CD4-positive, alpha-beta T cell treated with Interferon alpha-2 for 1 hour (primary cell): Measurements from ENCODE around the gene MYRFL.

Experiments used
- DNase-seq, 2 donors: peaks; one replicate each; pipeline ENCODE4 v3.0.0-alpha.2; 2020 to 2022

MYRFL gene

GRCh38 chr12:69935651-69936100, 110.6 kb downstream of the MYRFL start:
- DNase-seq = no peak

DNA sequence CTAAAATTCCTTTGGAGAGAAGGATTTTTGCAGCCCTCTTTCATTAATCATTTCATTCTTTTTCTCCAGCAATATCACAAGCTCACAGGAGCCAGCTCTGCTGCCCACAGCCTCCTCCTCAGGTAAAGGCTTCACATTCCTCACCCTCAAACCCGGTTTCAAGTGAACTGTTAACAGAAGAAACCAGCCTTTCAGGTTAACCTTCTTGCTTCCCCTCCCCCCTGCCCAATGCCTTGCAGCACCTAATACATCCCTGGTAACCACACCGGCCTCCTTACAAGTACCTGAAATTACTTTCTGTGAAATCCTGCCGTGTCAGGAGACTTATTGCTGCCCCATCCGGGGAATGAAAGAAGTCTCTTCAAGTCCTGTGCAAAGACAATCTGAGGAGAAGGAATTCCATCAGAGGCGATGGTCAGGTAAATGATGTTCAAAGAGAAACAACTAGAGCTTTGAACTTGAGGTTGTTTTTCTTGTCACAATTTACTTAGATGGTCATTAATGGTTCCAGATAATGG, 111.2 kb downstream of the MYRFL start:
- DNase-seq = no peak

DNA sequence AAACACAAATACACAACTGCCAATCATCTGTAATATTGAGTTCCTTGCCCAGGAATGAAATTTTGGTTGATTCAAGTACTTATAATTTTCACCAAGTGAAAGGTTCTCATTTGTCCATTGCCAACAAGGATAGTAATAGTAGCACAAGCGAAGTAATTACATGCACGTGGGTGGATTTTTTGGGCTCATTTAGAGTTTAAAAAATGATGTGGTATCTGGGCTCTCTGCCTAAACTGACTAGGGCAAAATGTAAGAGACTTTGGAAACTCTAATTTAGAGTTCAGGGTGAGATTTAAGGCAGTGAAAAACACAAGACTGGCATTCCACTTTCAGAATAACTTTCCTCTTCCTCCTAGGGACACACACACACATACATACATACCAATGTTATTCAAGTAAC, 111.7 kb downstream of the MYRFL start:
- DNase-seq = no peak

DNA sequence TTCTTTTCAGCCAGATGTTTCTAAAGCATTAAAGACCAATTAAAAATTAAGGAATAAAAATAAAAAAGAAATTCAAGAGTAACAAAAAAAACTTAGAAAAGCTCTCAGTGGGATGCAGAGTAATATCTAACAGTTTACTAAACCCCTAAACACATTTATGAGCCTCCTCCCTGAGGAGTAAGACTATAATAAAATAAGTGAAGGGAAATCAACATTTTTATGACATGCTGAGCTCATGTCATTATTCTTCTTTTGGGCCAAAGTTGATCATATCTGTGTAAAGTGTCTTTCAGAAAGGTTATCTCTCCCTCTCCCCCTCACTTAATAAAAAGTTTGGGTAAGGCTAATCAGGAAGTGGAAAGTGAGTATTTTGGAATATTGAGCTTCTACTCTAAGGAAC, 122.1 kb downstream of the MYRFL start:
- no peak for DNase-seq

DNA sequence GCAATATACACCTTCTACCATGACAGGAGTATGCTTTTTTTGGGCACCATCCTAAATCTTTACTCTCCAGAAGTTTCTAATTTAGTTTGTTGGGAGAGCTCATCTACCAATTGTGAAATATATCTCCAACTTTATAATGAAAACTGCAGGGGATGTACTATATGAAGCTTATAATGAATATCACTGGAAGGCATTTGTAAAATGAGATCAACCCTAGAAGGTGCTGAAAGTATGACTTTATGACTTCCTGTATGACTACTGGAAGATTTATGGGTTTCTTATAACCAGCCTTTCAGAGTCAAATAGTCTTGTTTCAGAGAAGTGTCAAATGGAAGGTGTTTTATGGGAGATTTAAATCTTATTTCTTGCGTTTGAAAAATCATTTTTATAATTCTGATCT, 122.9 kb downstream of the MYRFL start:
- no peak for DNase-seq

DNA sequence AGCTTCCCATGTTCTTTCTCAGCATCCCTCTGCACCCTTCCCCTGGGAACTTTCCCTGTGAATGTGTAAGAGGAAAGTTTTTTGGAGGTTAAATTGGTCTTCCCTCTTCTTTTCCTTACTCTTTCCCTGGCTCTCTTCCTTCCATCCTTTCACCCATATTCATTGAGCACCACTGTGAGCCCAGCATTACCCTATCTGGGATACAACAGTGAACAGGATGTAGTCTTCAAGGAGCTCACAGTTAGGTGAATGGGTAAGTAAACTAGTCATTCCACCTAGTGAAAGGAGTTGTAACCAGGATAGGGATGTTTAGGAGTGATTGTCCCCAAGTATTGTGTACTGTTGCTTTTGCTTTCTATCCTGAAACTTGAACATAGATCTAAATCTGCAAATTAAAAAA, 123.8 kb downstream of the MYRFL start:
- DNase-seq = no peak

- no peak for DNase-seq
Measured at GRCh38 chr12:69949311-69950002, 124.4 kb downstream of the MYRFL start.

DNA sequence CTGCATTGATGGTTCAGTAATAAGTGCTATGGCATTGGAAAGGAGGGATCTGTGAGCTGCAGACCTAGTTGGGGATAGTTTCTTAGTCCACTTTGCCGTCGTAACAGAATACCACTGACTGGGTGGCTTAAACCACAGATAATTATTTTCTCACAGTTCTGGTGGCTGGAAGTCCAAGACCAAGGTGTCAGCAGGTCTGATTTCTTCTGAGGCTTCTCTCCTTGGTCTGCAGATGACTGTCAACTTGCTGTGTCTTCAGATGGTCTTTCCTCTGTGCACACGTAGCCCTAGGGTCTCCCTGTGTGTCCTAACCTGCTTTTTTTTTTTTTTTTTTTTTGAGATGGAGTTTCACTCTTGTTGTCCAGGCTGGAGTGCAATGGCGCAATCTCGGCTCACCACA, 126.1 kb downstream of the MYRFL start:
- no peak for DNase-seq

DNA sequence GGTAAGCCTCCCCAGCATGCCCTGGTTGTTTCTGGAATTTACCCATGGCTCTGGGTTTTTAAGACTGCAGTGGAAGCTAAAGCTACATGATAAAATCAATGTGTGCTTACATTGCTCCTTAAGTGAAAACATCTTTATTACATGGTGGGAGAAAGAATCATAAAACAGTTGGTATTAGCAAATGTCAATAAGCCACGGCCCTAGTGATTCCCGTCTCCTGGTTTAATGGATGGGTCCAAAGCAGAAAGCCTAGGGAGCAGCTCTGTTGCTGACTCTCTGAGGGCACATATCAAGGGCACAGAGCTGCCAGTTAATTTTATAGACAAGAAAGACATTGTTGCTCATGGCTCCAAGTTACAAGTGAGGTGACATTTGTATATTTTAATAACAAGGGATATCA, 127.9 kb downstream of the MYRFL start:
- no peak for DNase-seq

DNA sequence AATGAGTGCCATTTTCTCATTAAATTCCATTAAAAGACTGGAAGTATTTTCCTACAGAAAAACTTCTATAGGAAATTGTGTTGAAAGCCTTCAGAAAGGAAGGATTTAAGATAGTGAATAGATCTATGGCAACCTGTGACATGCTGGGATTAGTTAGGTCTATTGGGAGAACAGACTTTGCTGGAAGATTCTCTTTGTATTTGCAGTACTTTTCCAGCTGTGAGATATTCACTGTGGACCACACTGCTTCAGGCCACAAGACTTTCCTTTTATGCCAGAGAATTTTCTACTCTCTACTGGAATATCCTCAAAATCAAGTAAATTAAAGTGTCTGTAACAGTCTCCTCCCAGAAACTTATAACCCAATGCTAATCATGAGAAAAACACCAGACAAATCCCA, 136.2 kb downstream of the MYRFL start:
- no peak for DNase-seq

DNA sequence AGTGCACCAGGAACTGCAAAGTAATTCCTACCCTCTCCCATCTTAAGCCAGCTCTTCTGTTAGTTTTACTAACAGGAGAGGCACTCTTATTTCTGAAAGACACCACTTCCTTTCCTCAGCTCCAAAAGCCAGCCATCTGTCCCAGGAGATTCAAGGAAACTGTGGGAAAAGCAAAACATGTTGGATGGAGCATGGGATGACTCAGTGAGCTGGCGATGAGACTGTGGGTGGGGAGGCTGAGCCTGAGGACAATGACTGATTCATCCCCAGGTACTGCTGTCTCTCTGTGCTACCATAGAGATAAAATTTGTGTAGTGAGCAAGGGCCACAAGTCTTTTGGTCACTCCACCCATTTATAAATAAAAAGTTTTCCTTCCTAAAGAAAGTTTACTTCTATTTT, 141.4 kb downstream of the MYRFL start:
- no peak for DNase-seq

- DNase-seq = no peak
Measured at GRCh38 chr12:69966839-69967238, 141.8 kb downstream of the MYRFL start.

DNA sequence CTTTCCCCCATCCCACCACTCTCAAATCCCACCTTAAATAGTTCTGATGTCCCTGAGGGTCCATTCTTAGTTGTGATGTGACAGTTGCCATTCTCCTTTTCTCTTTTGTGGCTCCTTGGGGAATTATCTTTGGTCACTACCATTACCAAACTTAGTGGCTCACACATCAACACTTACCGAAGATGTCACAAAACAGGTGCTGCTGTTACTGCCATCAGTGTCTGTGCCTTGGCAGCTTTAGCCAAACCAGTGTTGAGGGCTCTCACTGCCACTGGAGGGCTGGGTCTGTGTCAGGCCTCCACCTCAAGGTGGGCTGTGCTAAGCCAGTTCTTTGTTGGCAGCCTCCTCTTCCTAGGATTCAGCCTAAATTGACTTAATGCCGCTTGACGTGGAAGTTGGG, 144.0 kb downstream of the MYRFL start:
- DNase-seq = no peak

DNA sequence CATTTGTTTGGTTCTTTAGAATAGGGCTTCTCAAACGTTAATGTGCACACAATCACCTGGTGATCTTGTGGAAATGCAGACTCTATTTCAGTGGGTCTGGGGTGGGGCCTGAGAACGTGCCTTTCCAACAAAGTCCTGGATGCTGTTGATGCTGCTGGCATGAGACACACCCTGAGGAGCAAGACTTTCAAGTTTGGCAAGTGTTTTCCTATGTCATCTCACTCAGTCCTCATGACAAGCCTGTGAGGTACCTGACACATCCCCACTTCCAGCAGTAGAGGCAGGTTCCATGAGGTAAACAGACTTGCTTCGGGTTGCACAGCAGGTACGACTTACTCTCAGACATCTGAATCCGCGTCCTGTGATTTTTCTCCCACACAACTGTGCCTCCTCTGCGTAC, 147.1 kb downstream of the MYRFL start:
- DNase-seq = no peak

GRCh38 chr12:69978020-69978419, 153.0 kb downstream of the MYRFL start:
- no peak for DNase-seq

GRCh38 chr12:69981881-69982475, 157.0 kb downstream of the MYRFL start:
- DNase-seq = no peak

GRCh38 chr12:69984241-69984640, 159.2 kb downstream of the MYRFL start:
- DNase-seq = no peak

DNA sequence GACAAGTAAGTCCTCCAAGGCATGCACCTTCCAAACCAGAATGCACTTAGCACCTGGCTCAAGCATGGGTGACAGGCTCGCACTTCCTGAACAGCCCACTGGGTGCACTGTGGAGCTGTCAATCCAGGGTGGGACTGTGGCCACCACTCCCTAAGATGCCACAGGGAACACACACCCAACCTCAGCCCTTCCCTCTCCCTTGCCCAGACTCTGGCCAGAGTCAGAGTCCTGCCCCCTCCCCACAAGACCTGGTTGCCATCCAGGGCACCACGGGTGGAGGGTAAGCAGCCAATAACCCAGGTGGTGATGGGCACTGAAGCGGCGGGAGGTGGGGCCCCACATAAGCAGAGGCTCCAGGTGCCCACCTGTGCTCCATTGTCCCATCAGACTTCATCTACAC, 160.6 kb downstream of the MYRFL start:
- no peak for DNase-seq

GRCh38 chr12:69986114-69986513, 161.1 kb downstream of the MYRFL start:
- no peak for DNase-seq

DNA sequence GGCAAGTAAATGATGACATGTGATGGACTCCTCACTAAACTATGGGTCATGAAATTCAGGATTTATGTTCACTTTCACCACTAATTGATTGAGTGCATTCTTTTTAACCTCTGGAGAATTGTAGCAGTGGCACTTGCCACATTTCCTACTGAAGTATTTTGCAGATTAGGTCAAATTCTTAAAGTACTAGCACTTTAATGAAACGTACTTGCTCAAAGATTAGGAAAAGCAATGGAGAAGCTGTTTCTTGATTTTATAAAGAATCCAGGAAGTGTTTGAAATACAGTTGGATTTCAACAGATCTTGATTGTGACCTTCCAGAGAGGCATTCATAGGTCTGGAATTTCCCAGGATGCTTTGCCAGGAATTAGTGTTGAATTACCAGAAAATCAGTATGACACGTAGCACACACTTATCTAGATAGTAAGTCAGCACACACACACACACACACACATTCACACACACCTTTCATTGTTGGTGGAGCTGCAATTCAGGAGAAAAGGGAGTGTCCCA, 162.6 kb downstream of the MYRFL start:
- no peak for DNase-seq

DNA sequence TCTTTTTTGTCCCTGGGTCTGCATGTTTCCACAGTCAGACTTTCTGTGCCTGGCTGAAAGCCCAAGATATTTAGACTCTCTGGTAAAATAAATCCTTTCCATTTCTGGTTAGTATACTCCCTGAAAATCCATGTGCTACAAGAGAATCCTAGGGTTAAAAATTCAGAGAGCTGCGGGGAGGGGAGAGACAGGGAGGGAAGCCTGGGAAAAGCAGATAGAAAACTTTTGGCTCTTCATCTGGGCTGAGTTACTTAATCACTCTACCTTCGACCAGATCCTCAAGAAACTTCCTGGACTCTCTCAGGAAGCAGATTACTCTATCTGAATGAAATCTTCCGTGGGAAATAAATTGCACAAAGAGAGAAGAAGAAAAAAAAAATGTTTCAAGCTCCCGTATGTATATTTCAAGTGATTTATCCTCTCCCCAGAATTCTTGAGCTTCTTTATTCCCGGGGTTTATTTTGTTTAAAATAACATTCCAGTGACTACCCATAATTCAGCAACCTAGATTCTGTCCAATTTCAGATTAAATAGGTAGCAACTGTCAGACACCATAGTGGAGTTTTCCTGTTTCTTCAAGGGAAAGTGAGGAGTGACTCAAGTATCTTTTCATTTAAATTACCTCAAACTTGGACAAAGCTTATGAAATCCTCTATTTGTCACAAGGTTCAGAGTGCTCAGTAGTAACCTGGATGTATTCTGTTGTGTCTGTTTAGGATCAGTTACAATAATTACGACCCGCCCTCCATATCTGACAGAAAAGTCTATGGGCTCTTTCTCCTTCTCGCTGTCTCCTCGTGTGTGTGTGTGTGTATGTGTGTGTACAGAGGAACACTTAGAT, 163.7 kb downstream of the MYRFL start:
- DNase-seq = no peak

DNA sequence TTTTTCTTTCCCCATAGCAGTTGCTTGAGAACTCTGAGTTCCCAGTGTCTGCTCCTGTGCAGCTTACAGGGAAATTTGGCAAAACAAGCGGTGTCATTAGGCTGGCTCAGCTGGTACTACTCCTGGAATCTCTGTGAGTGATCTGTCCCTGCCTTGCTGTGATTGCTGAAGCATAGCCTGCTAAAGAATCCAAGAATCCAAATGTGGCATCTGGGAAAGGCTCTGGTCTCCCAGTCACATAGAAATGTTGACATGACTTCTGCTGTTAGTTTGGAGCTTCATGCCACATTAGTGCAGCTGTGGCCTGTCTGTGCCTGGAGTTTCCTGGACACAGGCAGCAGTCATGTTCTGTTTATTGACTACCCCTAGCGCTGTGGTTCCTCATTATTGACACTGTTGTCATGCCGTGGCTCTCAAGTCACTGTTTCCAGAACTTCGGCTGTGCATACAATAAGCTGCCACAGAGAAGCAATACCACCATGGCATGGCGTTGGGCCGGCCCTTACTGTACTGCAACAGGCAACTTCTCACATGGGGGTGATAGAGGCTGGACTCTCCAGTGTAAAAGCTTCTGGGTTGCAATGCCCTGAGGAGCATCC, 166.8 kb downstream of the MYRFL start:
- DNase-seq = no peak

GRCh38 chr12:69993433-69993832, 168.4 kb downstream of the MYRFL start:
- no peak for DNase-seq
